T-helper 1 cell treated with Interleukin-12 subunit alpha and Interleukin-12 subunit beta and Interleukin-4 antibody, amounts not matched to agents 30 ng/mL and 1 ng/mL, for 36 hours (primary cell): ENCODE measurements around the gene FER. TPM values are rescaled to one million over a fixed set of nuclear protein-coding genes. Genes with fewer than 3 reads are reported as not detected.
"Not testable (repeated sequence)": the region's sequence is repeated elsewhere in the genome, so short reads cannot be mapped to it uniquely, and the experiment has no call there.

Source experiments
- intact Hi-C: fragments of 100-400 bp; cut with micrococcal nuclease; formaldehyde crosslinking; loops from one replicate; pipeline ENCODE4 v1.15.1; 2024
- total RNA-seq: library from RNA; stranded (reverse); gene quantifications from 2 replicates; pipeline ENCODE4 v1.2.3, GENCODE V29; 2022

The FER gene
- 1.6 and 2.3 TPM in 2 replicates for total RNA-seq

DNA sequence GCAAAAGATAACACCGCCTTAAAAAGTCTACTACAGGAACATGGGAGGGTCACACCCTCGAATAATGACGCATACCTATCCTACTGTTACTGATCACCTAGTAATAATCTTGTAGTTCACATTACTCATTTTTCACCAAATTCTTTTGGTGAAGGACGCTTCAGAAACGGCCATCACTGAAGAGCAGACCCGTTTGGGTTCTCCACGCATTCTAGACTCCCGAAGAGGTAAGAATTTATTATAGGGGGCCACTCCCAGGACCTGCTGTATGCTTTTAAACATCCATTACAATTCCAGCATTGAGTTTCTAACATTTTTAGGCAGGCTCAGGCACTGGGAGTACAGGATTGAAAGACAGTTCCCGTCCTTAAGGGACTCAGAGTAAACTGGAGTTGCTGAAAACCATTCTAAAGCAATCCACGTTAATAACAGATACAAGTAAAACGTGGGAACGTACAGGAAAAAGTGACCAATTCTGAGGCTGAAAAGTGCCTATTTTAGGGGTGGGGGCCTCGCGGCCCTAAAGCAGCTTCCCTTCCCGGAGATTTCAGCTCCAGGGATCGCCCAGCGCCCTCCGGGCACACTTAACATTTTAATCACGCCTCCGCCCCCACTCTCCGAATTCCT is at the start of gene FER:
FER (plus strand) TSS at position 124 of the 627 bp plus-strand sequence. CDS start 50,286 bp downstream, outside the sequence.
- intact Hi-C loops: loop anchor here (1.0 to 10.0 kb wide), 15 partner anchors 20 to 1991 kb away; partner anchors contain the start of genes EFNA5, FBXL17, MAN2A1 and SLC25A46

DNA sequence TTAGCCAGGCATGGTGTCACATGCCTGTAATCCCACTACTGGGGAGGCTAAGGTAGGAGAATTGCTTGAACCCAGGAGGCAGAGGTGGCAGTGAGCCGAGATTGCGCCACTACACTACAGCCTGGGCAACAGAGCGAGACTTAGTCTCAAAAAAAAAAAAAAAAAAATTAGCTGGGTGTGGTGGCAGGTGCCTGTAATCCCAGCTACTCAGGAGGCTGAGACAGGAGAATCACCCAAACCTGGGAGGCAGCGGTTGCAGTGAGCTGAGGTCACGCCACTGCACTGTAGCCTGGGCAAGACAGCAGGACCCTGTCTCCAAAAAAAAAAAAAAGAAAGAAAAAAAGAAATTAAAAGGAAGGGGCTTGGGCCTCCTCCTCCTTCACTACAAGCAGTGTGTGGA is 47.3 kb upstream of the FER start:
- intact Hi-C loops: not testable (repeated sequence)

DNA sequence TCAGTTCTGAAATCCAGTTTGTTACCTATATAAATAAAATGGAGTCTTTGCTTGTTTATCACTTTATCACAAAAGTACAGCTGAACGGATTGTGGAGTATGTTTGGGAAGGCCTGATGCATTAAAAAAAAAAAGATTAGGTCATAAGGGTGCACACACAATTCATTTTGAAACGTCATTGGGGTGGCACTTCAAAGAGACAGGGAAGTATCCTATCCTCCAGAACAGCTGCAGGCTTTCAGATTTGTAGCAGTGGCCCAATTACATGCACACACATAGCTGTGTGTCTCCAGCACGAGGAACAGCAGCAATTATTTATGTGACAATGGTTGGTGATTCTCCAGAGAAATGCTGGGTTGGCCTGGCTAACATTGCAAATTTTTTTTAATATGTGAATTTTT is 46.8 kb upstream of the FER start:
- intact Hi-C loops: no loop called here

DNA sequence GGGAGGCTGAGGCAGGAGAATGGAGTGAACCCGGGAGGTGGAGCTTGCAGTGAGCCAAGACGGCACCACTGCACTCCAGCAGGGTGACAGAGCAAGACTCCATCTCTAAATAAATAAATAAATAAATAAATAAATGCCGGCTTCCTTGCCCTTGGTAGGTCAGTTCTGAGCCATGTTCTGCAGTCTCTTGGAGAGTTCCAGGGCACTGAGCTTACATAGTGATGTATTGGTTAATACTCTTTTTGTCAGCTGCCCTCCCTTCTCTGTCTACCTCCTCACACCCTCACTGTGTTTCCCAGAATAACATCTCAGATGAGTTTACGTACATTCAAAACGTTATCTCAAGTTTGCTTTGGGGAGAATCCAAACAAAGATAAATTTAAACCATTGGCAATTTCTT is 45.2 kb upstream of the FER start:
- intact Hi-C loops: no loop called here

DNA sequence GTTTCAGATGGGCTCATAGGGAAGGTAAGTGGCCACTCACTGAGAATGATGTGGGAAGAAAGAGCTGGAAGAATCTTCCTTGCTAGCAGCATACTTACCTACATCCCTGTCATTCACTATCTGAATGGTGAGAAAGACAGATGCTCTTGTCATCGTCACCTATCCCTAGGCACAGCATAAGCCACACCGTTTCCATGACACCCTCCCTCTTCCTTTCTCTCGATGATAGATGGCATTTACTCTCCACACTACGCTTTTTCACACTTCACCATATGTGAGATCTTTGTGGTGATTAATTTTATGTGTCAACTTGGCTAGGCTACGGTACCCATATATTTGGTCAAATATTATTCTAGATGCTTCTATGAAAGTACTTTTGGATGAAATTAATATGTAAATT is 44.4 kb upstream of the FER start:
- intact Hi-C loops: no loop called here

DNA sequence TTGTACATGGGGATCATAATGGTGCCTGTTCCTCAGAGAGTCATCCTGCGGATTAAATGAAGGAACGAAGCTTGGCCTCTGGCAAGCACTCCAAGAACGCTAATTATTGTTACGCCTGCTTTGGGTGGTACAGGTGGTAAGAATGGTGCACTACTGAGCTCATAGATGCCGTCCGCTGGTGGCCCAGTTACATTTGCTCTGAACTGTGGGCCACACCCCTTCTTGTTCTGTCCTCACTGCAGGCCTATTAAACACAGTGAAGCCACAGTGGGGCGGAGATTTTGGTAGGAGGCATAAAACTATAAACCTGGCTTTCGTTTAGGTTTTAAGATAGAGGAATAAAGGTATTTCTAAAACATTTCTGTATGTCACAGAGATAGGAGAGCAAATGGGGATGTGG is 40.6 kb upstream of the FER start:
- intact Hi-C loops: no loop called here

DNA sequence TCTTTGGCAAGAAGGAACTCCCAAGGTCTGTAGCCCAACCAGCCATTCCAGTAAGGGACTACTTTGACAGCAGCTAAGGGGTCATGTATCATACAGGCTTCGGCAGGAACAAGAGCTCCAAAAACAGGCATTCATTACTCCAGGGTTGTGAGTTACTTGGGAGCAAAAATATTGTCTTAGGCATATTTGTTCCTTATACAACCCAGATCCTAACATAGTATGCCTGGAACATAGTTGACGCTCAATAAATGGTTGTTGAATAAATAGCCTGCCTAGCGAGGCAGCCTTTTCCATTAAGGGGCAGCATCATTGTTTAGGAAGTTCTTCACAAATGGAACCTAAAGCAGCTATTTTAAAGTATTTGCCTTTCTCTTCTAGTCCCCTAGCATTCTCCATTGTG is 35.8 kb upstream of the FER start:
- intact Hi-C loops: no loop called here

DNA sequence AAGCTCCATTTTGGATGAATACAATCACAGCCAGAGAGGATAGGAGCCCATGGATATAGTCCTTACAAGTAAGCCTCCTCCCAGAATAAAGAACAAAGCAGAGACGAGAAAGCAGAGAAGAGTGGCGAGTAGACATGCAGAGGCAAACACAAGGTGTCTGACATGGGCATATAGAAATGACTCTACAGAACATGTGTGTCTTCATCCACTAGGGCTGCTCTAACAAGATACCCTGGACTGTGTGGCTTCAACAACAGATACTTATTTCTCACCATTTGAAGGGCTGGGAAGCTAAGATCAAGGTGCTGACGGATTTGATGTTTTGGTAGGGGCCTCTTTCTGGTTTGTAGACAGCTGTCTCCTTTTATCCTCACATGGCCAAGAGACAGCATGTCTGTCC is 32.3 kb upstream of the FER start:
- intact Hi-C loops: no loop called here

DNA sequence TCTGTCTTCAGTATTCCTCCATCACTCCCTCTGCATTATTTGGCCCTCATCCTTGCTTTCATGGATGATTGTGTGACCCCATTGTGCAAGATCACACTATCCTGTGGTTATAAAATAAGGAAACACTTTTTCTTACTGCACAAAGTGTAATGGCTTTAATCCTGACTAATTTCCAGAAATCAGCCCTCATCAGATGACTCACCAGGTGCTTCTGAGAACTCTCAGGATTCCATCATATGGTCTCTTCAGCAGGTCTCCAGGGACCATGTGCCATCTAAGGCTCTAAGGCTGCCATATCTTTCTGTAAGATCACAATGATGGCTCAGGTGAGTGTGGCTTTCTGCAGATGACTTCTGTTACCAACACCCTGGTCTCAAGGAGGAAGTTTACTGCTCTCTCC is 27.3 kb upstream of the FER start:
- intact Hi-C loops: no loop called here

DNA sequence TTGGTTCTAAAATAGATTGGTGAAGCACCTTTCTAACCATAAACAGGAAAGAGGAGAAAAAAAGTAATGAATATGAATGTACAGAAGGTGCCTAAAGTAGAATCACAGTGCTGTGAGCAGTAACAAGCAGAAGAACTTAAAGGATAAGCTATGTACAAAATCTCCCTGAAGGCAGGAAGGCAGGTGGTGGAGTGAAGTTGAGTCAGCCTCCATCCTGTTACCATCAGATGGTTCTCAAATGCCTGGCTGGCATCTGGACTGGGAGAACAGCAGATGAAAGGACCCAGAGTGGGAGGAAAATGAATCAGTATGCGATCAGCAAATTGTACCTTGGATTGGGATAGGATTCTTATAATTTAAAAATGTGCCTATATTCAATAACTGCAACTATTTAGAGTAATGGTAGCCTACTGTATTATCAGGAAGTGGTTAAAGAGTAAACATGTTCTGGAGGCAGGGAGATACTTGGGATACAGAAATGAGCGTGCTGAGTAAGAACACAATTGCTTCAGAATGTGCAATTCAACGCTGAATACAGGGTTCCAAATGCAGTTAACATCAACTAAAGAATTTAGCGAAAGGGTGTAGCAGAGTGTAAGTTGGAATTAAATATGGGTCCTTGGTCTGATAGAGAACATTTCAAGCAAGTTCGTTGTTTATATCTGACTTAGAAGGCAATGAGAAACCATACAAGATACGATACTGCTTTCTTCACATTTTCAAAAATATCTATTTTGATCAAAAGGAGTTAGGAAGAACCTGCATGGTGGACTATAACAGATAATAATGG is 21.1 kb upstream of the FER start:
- intact Hi-C loops: loop anchor here (5.0 kb wide), 1 partner anchor 961 kb away; the partner anchor contains the start of gene MAN2A1

DNA sequence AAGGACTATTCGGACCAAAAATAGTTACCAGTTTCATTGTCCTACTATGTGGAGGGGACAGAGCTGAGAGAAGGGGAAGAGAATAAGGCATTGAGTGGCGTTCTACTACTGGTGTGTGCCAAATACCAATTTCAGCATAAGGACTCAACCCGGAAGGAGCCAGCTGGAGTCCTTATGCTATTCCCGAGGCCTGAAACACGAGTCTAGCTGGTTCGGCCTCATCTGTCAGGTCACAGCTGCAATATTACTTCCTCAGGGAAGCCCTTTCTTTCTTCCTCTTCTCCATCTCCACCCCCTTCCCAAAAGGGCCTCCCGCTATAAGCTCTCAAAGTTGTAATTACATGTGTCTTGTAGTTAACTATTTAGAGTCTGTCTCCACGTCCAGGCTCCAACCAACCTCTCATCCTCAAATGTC is 20.5 kb upstream of the FER start:
- intact Hi-C loops: loop anchor here (5.0 kb wide), 1 partner anchor 960 kb away; the partner anchor contains the start of gene MAN2A1

DNA sequence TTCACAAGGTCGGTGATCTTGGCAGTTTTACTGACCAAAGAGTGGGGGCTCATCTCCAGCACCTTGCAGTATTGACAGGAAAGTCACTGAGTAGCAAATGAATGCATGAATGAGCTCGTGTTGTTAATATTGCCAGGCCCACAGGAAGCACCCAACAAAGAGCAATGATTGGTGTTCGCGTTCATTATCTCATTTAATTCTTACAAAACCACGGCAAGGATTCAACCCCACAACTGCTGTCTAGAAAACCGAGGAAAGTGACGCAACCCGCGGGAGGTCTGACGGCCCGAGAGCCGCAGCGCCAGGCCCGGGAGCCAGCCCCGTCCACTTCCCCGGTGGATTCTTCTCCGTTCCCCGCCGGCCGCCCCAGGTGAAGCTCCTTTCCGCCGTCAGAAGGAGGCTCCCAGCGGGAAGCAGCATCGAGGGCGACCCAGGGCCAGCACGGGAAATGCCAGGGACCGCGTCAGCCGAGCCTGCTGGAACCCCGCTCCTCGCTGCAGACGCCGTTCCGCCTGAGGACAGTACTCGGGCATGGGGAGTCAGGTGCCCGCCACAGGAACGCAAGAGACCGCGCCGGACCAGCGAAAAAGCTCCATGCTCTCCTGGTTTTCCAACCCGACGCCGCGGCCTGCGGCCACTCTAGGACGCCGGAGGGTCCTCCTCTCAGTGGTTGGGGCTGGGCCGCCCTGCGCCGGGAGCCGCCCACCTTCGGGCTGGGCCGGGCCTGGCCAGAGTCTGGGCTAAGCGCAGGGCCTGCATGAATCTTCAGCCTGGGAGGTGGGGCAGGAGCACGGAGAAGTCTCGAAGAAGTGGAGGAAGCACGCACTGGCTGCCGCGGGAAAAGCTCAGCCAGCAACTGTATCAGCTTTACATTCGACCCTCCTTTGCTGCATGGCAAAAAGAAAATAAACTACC is 19.8 kb upstream of the FER start:
- intact Hi-C loops: loop anchor here (1.0 to 5.0 kb wide), 5 partner anchors 20 to 959 kb away; partner anchors contain the start of genes FBXL17 and MAN2A1

DNA sequence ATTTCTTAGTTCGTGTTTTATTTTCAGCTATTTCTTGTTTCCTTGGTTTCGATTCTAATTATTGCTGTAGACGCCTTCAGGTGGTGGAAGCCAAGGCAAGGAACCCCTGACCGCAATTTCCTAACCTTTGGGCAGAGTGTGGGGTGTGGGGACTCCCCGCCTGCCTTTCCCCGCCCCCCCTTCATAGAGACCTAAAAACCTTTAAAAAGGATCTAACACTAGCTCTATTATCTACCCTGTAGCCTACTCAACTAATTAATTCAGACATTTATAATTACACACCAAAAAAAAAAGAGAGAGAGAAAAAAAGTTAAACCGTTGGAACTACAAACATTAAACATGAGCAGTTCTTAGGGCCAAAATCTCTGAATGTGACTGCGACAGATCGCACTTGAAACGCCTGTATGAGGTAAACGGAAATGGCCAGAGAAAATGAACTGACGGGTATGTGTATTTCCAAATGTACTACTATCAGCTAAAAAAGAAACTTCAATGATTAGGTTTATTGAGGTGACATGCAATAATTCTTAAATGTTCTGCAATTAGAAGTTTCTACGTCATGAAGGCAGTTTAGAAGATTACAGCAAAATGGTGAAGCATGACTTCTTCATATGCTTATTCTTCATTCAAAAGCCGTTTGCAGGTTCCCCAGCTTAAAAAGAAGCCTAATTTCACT is 19.0 kb upstream of the FER start:
- intact Hi-C loops: loop anchor here (1.0 to 5.0 kb wide), 5 partner anchors 20 to 959 kb away; partner anchors contain the start of genes FBXL17 and MAN2A1

DNA sequence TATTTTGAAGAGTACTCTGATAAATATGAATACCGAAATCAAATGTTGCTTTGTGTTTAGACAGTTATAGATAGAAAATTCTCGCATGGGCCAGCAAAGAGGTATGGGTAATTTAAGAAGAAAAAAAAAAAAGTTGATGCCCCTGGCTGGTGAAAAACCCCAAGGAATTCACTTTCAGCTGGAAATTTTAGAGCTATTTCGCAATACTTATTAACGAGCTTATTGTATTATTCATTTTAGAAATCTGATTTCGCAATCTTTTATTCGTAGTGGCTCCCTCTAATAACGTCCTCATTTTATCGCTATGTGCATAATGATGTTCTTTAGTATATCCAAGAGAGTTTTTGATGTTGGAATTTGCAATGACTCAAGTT is 18.5 kb upstream of the FER start:
- intact Hi-C loops: loop anchor here (5.0 kb wide), 1 partner anchor 958 kb away; the partner anchor contains the start of gene MAN2A1

DNA sequence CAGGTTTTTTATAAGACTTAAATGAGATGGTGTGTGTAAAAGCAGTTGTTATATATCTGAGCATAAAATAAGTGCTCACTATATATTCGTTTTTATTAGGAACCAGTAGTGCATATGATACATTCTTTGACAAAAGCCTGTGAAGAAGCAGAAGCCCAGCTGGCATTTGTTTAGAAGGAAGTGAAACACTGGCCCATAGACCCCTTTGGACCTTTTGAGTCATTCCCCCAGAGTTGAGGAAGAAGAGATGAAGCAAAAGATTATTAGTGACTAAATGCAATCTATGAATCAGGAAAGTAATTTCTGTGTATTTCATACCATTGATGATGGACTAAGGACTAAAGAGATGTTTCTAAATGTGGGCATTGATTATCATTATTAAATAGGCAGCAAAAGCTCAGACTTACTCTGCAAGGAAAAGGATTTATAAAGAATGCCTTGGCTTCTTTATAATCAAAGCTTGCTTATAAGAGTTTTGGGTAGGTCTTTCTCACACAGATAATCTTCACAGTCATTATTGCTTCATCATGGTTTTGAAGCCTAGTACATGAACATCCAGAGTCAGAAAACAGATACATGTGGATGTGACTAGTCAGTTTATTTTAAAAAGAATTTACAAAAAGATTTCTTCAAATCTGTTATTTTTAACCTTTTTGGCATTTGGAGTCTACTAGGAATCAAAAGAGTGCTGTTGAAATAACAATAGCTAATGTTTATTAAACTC is 16.9 kb upstream of the FER start:
- intact Hi-C loops: no loop called here

DNA sequence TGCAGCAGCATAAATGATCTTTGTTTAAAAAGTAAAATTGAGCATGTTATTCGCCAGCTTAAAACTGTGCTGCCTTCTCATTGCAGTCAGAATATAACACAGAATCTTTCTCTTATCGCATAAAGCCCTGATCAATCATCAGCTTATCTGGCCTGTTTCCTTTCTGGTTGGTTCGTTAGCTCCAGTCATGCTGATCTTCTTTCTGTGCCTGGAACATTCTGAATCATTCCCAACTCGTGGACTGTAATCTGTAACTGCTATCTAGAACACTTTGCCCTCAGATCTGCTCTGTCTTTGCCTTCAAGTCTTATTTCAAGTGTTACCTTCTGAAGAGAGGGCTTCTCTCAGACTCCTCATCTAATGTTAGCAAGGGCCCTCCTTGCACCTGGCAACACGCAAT is 11.9 kb upstream of the FER start:
- intact Hi-C loops: no loop called here

DNA sequence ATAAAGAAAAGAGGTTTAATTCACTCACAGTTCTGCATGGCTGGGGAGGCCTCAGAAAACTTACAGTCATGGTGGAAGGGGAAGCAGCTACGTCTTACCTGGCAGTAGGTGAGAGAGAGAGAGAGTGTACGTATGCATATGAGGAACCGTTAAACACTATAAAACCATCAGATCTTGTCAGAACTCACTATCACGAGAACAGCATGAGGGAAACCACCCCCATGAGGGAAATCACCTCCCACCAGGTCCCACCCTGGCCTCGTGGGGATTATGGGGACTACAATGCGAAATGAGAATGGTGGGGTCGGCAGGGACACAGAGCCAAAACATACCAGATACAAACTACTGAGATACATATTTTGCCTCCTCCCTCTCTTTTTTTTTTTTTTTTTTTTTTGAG is 10.8 kb upstream of the FER start:
- intact Hi-C loops: no loop called here

DNA sequence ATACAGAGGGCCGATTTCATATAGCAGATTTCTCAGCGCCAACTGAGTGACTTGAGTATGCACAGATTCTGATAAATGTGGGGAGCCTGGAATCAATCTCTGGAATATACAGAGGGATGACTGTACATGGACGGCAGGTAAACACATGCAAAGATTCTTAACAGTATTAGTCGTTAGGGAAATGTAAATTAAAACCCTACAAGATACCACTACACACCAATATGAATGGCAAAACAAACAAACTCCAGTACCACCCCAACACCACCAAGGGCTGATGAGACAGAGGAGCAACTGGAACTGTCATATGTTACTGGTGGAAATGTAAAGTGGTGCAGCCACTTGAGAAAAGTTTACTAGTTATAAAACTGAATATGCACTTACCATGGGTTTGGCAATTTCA is 8.3 kb upstream of the FER start:
- intact Hi-C loops: no loop called here

DNA sequence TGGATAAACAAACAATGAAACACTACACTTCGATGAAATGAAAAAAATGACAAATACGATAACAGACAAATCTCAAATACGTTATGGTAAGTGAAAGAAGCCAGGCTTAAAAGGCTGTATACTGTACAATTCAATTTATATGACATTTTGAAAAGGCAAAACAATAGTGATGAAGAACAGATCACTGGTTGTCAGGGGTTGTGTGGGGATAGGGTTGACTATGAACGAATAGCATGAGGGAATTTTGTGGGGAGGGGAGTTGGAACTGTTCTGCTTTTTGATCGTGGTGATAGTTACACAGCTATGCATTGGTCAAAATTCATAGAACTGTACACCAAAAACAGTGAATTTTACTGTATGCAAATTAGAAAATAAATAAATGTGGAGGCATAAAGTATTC is 7.8 kb upstream of the FER start:
- intact Hi-C loops: loop anchor here (10.0 kb wide), 3 partner anchors 455 to 1345 kb away; partner anchors contain the start of gene EFNA5

DNA sequence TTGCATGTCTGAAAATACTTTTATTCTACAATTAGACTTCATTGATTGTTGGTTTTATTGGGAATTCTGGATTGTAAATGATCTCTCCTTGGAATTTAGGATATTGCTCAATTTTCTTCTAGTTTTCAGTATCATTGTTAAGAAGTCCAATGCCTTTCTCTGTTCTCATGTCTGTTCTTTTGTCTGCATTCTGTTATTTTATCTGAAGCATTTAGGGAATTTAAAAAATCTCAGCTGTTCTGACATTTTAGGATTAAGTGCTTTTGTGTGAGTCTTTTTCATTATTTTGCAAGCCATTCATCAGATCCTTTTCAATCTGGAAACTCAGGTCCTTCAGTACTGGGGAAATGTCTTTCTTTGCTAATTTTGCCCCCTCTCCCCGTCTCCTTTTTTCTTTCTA is 4.4 kb upstream of the FER start:
- intact Hi-C loops: loop anchor here (10.0 kb wide), 3 partner anchors 451 to 1341 kb away; partner anchors contain the start of gene EFNA5
